Measurements from ENCODE around the gene C16orf78.

C16orf78 gene

DNA sequence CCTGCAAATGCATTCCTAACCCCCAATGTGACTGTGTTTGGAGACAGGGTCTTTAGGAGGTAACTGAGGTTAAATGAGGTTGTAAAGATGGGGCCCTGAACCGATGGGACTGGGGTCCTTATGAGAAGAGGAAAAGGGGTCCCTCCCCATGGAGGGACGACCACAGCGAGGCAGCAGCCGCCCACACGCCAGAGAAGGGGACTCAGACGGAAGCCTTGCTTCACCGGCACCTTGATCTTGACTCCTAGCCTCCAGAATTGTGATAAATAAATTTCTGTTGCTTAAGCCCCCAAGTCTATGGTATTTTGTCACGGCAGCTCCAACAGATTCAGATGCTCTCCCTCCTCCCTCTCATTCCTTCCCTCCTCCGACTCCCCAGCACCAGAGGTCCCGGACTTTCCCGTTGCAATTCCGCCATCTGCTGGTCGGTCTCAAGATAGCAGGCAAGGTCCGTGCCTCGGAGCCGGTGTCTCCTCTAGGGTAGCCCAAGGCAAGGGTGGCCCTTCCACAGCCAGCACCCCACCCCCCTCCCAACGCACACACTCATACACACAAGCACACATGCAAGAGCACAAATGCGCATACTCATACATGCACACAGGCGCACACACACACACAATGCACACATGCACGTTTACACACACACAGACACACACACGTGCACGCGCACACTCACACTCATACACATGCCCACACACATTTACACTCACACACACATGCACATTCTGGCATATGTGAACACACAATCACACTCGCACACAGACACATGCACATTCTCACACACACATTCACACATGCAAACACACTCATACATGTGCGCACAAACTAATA, 23.1 kb upstream of the C16orf78 start:
- Histone ChIP-seq H3K9ac (ENCODE audit: low read length) (no peak overlapping the region), H3F3A (ENCODE audit: insufficient read depth, low read length) (no peaks in the 10 kb centered on the region), H3K79me2 (ENCODE audit: insufficient read depth, low read length) (no peaks in the 10 kb centered on the region), H3K4me1 (ENCODE audit: insufficient read depth, low read length, severe bottlenecking) (no peaks in the 10 kb centered on the region), H3K27me3 (ENCODE audit: insufficient read depth, low read length) (no peaks in the 10 kb centered on the region), H3K4me2 (ENCODE audit: low read length) (no peak overlapping the region), H3K9me2 (ENCODE audit: low read depth, low read length) (no peaks in the 10 kb centered on the region), H3K27ac (ENCODE audit: low read depth, low read length, poor library complexity, severe bottlenecking) (no peak overlapping the region), H3K4me3 (ENCODE audit: low read depth, low read length, poor library complexity, severe bottlenecking) (no peak overlapping the region), H4K20me1 (ENCODE audit: insufficient read depth, low read length) (no peaks in the 10 kb centered on the region), H2AFZ (ENCODE audit: low read length) (no peak overlapping the region), H3K9me3 (ENCODE audit: low read length) (no peaks in the 10 kb centered on the region), H3K36me3 (ENCODE audit: insufficient read depth, low read length) (no peaks in the 10 kb centered on the region)
- no peak for TF ChIP-seq EZH2 (IDR thresholded peaks at IDR 0.05; ENCODE audit: borderline replicate concordance, low read length)
- TF ChIP-seq, protein P1, sequence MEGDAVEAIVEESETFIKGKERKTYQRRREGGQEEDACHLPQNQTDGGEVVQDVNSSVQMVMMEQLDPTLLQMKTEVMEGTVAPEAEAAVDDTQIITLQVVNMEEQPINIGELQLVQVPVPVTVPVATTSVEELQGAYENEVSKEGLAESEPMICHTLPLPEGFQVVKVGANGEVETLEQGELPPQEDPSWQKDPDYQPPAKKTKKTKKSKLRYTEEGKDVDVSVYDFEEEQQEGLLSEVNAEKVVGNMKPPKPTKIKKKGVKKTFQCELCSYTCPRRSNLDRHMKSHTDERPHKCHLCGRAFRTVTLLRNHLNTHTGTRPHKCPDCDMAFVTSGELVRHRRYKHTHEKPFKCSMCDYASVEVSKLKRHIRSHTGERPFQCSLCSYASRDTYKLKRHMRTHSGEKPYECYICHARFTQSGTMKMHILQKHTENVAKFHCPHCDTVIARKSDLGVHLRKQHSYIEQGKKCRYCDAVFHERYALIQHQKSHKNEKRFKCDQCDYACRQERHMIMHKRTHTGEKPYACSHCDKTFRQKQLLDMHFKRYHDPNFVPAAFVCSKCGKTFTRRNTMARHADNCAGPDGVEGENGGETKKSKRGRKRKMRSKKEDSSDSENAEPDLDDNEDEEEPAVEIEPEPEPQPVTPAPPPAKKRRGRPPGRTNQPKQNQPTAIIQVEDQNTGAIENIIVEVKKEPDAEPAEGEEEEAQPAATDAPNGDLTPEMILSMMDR (IDR thresholded peaks at IDR 0.05; ENCODE audit: low read length) = peak; percentile 87

DNA sequence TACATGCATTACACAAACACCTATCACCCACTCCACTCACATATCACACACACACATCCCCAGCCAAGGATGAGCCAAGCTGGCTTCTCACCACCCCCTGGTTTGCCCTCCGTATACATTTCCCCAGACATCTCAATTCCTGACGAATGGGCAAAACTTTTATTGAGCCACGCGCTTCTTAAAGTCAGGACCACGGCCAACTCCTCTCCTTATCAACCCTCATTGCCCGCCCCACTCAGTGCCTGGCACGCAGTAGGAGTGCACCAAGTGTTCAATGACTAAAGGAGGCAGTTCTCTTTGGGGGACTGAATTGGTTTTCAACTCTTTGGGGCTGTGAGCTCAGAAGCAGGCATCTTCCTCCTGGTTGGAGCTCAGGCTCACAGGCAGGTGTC, 22.5 kb upstream of the C16orf78 start:
- H3K27me3 ChIP-seq (ENCODE audit: insufficient read depth, low read length) = no peaks in the 10 kb centered on the region
- H3K4me1 ChIP-seq (ENCODE audit: insufficient read depth, low read length, severe bottlenecking) = no peaks in the 10 kb centered on the region
- H3K9me3 ChIP-seq (ENCODE audit: low read length) = no peaks in the 10 kb centered on the region
- no peaks in the 10 kb centered on the region for H3K79me2 ChIP-seq (ENCODE audit: insufficient read depth, low read length)
- H4K20me1 ChIP-seq (ENCODE audit: insufficient read depth, low read length) = no peaks in the 10 kb centered on the region
- H3K4me2 ChIP-seq (ENCODE audit: low read length) = no peak overlapping the region
- H3K4me3 ChIP-seq (ENCODE audit: low read depth, low read length, poor library complexity, severe bottlenecking) = no peak overlapping the region
- H2AFZ ChIP-seq (ENCODE audit: low read length) = no peak overlapping the region
- H3K9ac ChIP-seq (ENCODE audit: low read length) = no peak overlapping the region
- TF ChIP-seq EZH2 (IDR thresholded peaks at IDR 0.05; ENCODE audit: borderline replicate concordance, low read length) = no peak
- TF ChIP-seq, protein P1 (IDR thresholded peaks at IDR 0.05; ENCODE audit: low read length) = no peak
- no peak overlapping the region for H3K27ac ChIP-seq (ENCODE audit: low read depth, low read length, poor library complexity, severe bottlenecking)
- no peaks in the 10 kb centered on the region for H3K9me2 ChIP-seq (ENCODE audit: low read depth, low read length)
- no peaks in the 10 kb centered on the region for H3F3A ChIP-seq (ENCODE audit: insufficient read depth, low read length)
- H3K36me3 ChIP-seq (ENCODE audit: insufficient read depth, low read length) = no peaks in the 10 kb centered on the region

DNA sequence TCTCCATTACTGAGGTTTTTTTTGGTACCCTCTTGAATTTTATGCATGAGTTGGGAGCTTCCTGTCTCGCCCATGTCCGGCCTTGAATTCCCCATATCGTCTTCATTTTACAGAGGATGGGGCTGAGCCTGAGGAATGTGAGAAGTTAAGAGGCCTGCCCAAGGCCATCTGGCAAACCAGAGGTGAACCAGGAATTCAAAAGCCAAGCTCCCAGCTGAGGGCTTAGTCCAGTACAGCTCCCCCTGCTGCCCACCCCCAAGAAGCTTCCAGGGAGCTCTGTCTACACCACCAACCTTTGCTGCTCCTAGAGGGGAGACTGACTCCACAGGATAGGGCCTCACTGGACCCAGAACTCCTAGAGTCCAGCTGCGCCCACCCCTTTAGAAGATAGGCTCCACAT, 20.7 kb upstream of the C16orf78 start:
- Histone ChIP-seq H3F3A (ENCODE audit: insufficient read depth, low read length) (no peaks in the 10 kb centered on the region), H3K27ac (ENCODE audit: low read depth, low read length, poor library complexity, severe bottlenecking) (no peak overlapping the region), H3K79me2 (ENCODE audit: insufficient read depth, low read length) (no peaks in the 10 kb centered on the region), H3K4me2 (ENCODE audit: low read length) (no peak overlapping the region), H3K27me3 (ENCODE audit: insufficient read depth, low read length) (no peaks in the 10 kb centered on the region), H3K9ac (ENCODE audit: low read length) (no peak overlapping the region), H3K4me1 (ENCODE audit: insufficient read depth, low read length, severe bottlenecking) (no peaks in the 10 kb centered on the region), H3K36me3 (ENCODE audit: insufficient read depth, low read length) (no peaks in the 10 kb centered on the region), H3K4me3 (ENCODE audit: low read depth, low read length, poor library complexity, severe bottlenecking) (no peak overlapping the region), H4K20me1 (ENCODE audit: insufficient read depth, low read length) (no peaks in the 10 kb centered on the region), H3K9me2 (ENCODE audit: low read depth, low read length) (no peaks in the 10 kb centered on the region), H2AFZ (ENCODE audit: low read length) (no peak overlapping the region), H3K9me3 (ENCODE audit: low read length) (no peaks in the 10 kb centered on the region)
- TF ChIP-seq, protein P1 (IDR thresholded peaks at IDR 0.05; ENCODE audit: low read length) = peak; percentile 40; the same call in 1 of the 2 replicates
- no peak for TF ChIP-seq EZH2 (IDR thresholded peaks at IDR 0.05; ENCODE audit: borderline replicate concordance, low read length)
